MM.1S (cell line): ENCODE measurements around the gene ZNF362.

ENCODE experiments used
- DNase-seq: peaks from one replicate; pipeline ENCODE4 v3.0.0-alpha.2; 2015
- H2AFZ ChIP-seq: fragments of 300-600 bp; sonication (generic); 2 replicates; pipeline ENCODE4 v1.6.0; 2016; ENCODE audit warnings: antibody characterized with exemption, low read length
- H3F3A ChIP-seq: fragments of 300-600 bp; sonication (generic); 2 replicates; pipeline ENCODE4 v1.6.1; 2016; ENCODE audit warnings: mild to moderate bottlenecking, antibody characterized with exemption, low read length, moderate library complexity, mixed read lengths; ENCODE audit not compliant: insufficient read depth
- H3K27ac ChIP-seq: fragments of 300-600 bp; sonication (generic); 2 replicates; pipeline ENCODE4 v1.5.1; 2016; ENCODE audit warnings: mild to moderate bottlenecking, low read length
- H3K27me3 ChIP-seq: fragments of 300-600 bp; sonication (generic); replicated peaks from 2 replicates; pipeline ENCODE4 v1.6.0; 2016; ENCODE audit warnings: low read length; ENCODE audit not compliant: insufficient read depth
- H3K36me3 ChIP-seq: fragments of 300-600 bp; sonication (generic); replicated peaks from 2 replicates; pipeline ENCODE4 v1.6.1; 2016; ENCODE audit warnings: mild to moderate bottlenecking, low read length, mixed read lengths; ENCODE audit not compliant: insufficient read depth
- H3K4me1 ChIP-seq: fragments of 300-600 bp; sonication (generic); 2 replicates; pipeline ENCODE4 v1.6.1; 2016; ENCODE audit warnings: low read length, mixed read lengths
- H3K4me2 ChIP-seq: fragments of 300-600 bp; sonication (generic); 2 replicates; pipeline ENCODE4 v1.6.0; 2016; ENCODE audit warnings: low read depth, low read length
- H3K4me3 ChIP-seq: fragments of 300-600 bp; sonication (generic); 2 replicates; pipeline ENCODE4 v1.5.1; 2016; ENCODE audit warnings: low read length, mixed read lengths
- H3K79me2 ChIP-seq: fragments of 300-600 bp; sonication (generic); 2 replicates; pipeline ENCODE4 v1.6.1; 2016; ENCODE audit warnings: mixed run types, low read length, mixed read lengths
- H3K9ac ChIP-seq: fragments of 300-600 bp; sonication (generic); 2 replicates; pipeline ENCODE4 v1.6.1; 2016; ENCODE audit warnings: low read length, mixed read lengths
- H3K9me2 ChIP-seq: fragments of 300-600 bp; sonication (generic); replicated peaks from 2 replicates; pipeline ENCODE4 v1.6.1; 2016; ENCODE audit warnings: mild to moderate bottlenecking, low read length, mixed read lengths; ENCODE audit not compliant: insufficient read depth
- H3K9me3 ChIP-seq: fragments of 300-600 bp; sonication (generic); replicated peaks from 2 replicates; pipeline ENCODE4 v1.6.1; 2016; ENCODE audit warnings: mild to moderate bottlenecking, low read length, mixed read lengths; ENCODE audit not compliant: insufficient read depth
- H4K20me1 ChIP-seq: fragments of 300-600 bp; sonication (generic); 2 replicates; pipeline ENCODE4 v1.6.1; 2016; ENCODE audit warnings: mild to moderate bottlenecking, low read length, moderate library complexity, mixed read lengths; ENCODE audit not compliant: insufficient read depth
- CTCF ChIP-seq: fragments of 300-600 bp; sonication (generic); IDR thresholded peaks from 2 replicates; pipeline ENCODE4 v1.5.1; 2016; ENCODE audit warnings: antibody characterized with exemption, low read length, mixed read lengths
- EZH2 ChIP-seq: fragments of 300-600 bp; sonication (generic); optimal IDR thresholded peaks from 2 replicates; pipeline ENCODE3; 2017; ENCODE audit warnings: low read depth, mild to moderate bottlenecking, antibody characterized with exemption, low read length, mixed read lengths
- EZH2phosphoT487 ChIP-seq: fragments of 300-600 bp; sonication (generic); IDR thresholded peaks from 2 replicates; pipeline ENCODE4 v1.6.1; 2018; ENCODE audit warnings: antibody characterized with exemption, low read length

Gene ZNF362

GRCh38 chr1:33322109-33322508, 65.8 kb downstream of the ZNF362 start:
- no peak for DNase-seq
- no peaks in the 10 kb centered on the region for H4K20me1 ChIP-seq
- no peaks in the 10 kb centered on the region for H3K79me2 ChIP-seq
- no peaks in the 10 kb centered on the region for H3K36me3 ChIP-seq
- no peak overlapping the region for H3K4me3 ChIP-seq
- no peaks in the 10 kb centered on the region for H3K4me1 ChIP-seq
- no peak overlapping the region for H2AFZ ChIP-seq
- no peaks in the 10 kb centered on the region for H3K9me2 ChIP-seq
- no peaks in the 10 kb centered on the region for H3K27me3 ChIP-seq
- no peak overlapping the region for H3K27ac ChIP-seq
- H3K9ac ChIP-seq: no peak overlapping the region
- H3K9me3 ChIP-seq: no peaks in the 10 kb centered on the region
- no peaks in the 10 kb centered on the region for H3F3A ChIP-seq
- TF ChIP-seq CTCF: no peak
- no peak for TF ChIP-seq EZH2phosphoT487
- TF ChIP-seq EZH2: no peak
- H3K4me2 ChIP-seq: no peak overlapping the region

- Histone ChIP-seq H3K9ac (no peak overlapping the region), H3K27me3 (no peaks in the 10 kb centered on the region), H3K9me2 (no peaks in the 10 kb centered on the region), H3K27ac (no peak overlapping the region), H2AFZ (no peak overlapping the region), H3K36me3 (no peaks in the 10 kb centered on the region), H3K4me1 (no peaks in the 10 kb centered on the region), H3K9me3 (no peaks in the 10 kb centered on the region), H3K79me2 (no peaks in the 10 kb centered on the region), H3K4me2 (no peak overlapping the region), H3F3A (no peaks in the 10 kb centered on the region), H4K20me1 (no peaks in the 10 kb centered on the region), H3K4me3 (no peak overlapping the region)
- TF ChIP-seq EZH2 (no peak), EZH2phosphoT487 (no peak), CTCF (no peak)
- DNase-seq: no peak
Measured at GRCh38 chr1:33322870-33323585, 66.7 kb downstream of the ZNF362 start.

GRCh38 chr1:33323663-33324477, 67.6 kb downstream of the ZNF362 start:
- Histone ChIP-seq H3K79me2 (no peaks in the 10 kb centered on the region), H3K4me1 (no peaks in the 10 kb centered on the region), H3K27me3 (no peaks in the 10 kb centered on the region), H3K36me3 (no peaks in the 10 kb centered on the region), H3K4me3 (no peak overlapping the region), H3K9me3 (no peaks in the 10 kb centered on the region), H4K20me1 (no peaks in the 10 kb centered on the region), H2AFZ (no peak overlapping the region), H3K27ac (no peak overlapping the region), H3F3A (no peaks in the 10 kb centered on the region), H3K4me2 (no peak overlapping the region), H3K9me2 (no peaks in the 10 kb centered on the region), H3K9ac (no peak overlapping the region)
- TF ChIP-seq EZH2: no peak
- TF ChIP-seq EZH2phosphoT487: no peak
- DNase-seq: no peak
